HL-60/S4 treated with retinoic acid at 250 ng/mL for 4 days and 3 days (cell line): ENCODE measurements around the gene NCAM1.
"Not testable (repeated sequence)": the region's sequence is repeated elsewhere in the genome, so short reads cannot be mapped to it uniquely, and the experiment has no call there.

Experiments
- in situ Hi-C: fragments of 300-500 bp; cut with MboI; formaldehyde crosslinking; loops from 2 replicates; pipeline ENCODE4 v1.7.0; 2022; ENCODE audit warnings: low sequenced_read_pairs

NCAM1 gene

GRCh38 chr11:112961146-112961668 lies at the start of gene NCAM1:
Gene NCAM1, plus strand, starts transcription at chr11:112961420.
- in situ Hi-C loops, result no loop called here

GRCh38 chr11:112922606-112923005 lies 38.6 kb upstream of the NCAM1 start:
- in situ Hi-C loops, result no loop called here

GRCh38 chr11:112924836-112925235 lies 36.4 kb upstream of the NCAM1 start:
- in situ Hi-C loops, result not testable (repeated sequence)

GRCh38 chr11:112925516-112926310 lies 35.5 kb upstream of the NCAM1 start:
- in situ Hi-C loops, result no loop called here

- in situ Hi-C loops, result no loop called here
These were observed 33.1 kb upstream of the NCAM1 start for GRCh38 chr11:112928136-112928535.

- in situ Hi-C loops, result no loop called here
These were observed 31.8 kb upstream of the NCAM1 start for GRCh38 chr11:112929432-112929831.

- in situ Hi-C loops, result no loop called here
These were observed 29.5 kb upstream of the NCAM1 start for GRCh38 chr11:112931703-112932102.

GRCh38 chr11:112932593-112932992 lies 28.6 kb upstream of the NCAM1 start:
- in situ Hi-C loops, result no loop called here

- in situ Hi-C loops, result no loop called here
These were observed 27.2 kb upstream of the NCAM1 start for GRCh38 chr11:112933970-112934369.

- in situ Hi-C loops, result no loop called here
These were observed 20.1 kb upstream of the NCAM1 start for GRCh38 chr11:112941104-112941503.

GRCh38 chr11:112942966-112943643 lies 18.1 kb upstream of the NCAM1 start:
- in situ Hi-C loops, result no loop called here

- in situ Hi-C loops, result no loop called here
These were observed 14.4 kb upstream of the NCAM1 start for GRCh38 chr11:112946866-112947265.

GRCh38 chr11:112949781-112950575 lies 11.2 kb upstream of the NCAM1 start:
- in situ Hi-C loops, result no loop called here

GRCh38 chr11:112958670-112959069 lies 2.5 kb upstream of the NCAM1 start:
- in situ Hi-C loops, result no loop called here

GRCh38 chr11:112961751-112962578 lies 745 bp downstream of the NCAM1 start:
- in situ Hi-C loops, result no loop called here

GRCh38 chr11:112962579-112963367 lies 1.6 kb downstream of the NCAM1 start:
- in situ Hi-C loops, result no loop called here

- in situ Hi-C loops, result no loop called here
These were observed 2.2 kb downstream of the NCAM1 start for GRCh38 chr11:112963368-112963955.

GRCh38 chr11:112965656-112966055 lies 4.4 kb downstream of the NCAM1 start:
- in situ Hi-C loops, result no loop called here

- in situ Hi-C loops, result no loop called here
These were observed 5.3 kb downstream of the NCAM1 start for GRCh38 chr11:112966561-112966960.
